Ramos (cell line): ENCODE measurements around the gene KPNB1.

ENCODE experiments used
- in situ Hi-C: fragments of 300-500 bp; cut with MboI; formaldehyde crosslinking; loops from one replicate; pipeline ENCODE4 v1.14.3; 2022; ENCODE audit warnings: low sequenced_read_pairs; ENCODE audit not compliant: unreplicated experiment

KPNB1 gene

DNA sequence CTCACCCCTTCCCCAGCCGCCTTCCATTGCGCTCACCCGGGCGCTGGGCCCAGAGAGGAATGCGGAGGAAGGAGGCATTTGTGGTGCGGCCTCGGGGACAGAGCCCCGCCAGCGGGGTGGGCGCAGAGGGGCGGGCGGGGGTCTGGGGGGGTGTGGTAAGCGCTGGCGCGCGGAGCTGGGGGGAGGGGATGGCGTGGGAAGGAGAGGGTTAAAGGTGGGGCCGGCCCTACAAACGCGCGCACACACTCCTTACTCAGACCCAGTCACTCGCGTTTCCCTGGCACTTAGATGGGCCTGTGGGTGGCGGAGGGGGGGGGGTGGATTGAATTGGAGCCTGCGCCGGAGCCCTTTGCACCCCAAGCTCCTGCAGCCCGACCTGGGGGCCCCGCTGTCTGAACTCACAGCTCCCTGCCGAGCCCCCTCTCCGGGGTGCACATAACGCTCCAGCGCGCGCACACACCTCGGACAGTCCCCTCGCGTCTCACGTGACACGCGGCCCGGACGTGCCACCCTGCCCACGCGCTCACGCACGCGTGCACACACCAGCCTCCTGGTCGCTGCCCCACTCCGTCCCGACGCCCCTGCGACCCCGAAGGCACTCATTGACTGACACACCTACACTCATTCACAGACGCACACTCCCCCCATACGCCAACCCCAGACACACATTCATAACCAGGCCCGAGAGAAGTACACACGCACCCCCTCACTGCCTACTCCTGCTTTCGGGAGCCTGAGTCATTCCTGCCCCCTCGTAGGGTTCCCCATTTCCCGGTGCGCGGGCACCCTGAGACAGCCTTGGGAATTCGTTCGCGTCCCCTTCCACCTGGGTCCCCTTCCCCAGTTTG, 45.1 kb downstream of the KPNB1 start:
- in situ Hi-C loops: no loop called here

DNA sequence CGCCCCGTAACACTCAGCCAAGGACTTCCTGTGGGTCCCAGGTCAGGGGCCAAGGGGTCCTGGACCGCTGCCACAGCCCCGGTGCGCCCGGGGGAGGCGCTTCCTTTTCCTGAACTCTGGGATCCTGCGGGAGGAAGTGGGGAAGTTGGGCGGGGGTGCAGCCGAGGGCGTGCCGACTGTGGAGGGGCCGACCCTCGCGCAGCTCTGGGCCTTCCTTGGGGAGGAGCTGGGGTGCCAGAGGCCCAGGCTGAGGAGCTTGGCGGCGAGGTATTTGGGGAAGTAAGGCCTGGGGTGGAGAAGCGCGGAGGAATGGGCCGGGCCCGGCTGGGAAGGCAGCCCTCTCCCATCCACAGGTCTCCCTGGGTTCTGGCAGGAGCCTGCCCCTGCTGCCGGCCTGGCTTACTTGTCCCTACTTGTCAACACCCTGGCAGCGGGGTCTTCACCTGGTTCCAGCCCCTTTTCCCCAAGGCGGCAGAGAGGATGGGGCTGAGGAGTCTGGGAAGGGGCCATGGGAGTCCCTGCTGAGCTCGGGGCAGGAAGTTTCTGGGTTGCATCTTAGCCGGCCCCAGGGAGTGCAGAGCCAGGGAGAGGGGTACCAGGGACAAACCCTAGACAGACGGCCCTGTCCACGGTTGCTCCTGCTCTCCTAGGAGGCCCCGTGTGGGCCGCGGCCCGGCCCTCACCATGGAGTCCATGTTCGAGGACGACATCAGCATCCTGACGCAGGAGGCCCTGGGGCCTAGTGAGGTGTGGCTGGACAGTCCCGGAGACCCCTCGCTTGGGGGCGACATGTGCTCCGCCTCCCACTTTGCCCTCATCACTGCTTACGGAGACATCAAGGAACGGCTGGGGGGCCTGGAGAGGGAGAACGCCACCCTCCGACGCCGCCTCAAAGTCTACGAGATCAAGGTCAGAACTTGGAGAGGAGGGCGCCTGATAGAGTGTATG, 46.0 kb downstream of the KPNB1 start:
- in situ Hi-C loops: no loop called here

DNA sequence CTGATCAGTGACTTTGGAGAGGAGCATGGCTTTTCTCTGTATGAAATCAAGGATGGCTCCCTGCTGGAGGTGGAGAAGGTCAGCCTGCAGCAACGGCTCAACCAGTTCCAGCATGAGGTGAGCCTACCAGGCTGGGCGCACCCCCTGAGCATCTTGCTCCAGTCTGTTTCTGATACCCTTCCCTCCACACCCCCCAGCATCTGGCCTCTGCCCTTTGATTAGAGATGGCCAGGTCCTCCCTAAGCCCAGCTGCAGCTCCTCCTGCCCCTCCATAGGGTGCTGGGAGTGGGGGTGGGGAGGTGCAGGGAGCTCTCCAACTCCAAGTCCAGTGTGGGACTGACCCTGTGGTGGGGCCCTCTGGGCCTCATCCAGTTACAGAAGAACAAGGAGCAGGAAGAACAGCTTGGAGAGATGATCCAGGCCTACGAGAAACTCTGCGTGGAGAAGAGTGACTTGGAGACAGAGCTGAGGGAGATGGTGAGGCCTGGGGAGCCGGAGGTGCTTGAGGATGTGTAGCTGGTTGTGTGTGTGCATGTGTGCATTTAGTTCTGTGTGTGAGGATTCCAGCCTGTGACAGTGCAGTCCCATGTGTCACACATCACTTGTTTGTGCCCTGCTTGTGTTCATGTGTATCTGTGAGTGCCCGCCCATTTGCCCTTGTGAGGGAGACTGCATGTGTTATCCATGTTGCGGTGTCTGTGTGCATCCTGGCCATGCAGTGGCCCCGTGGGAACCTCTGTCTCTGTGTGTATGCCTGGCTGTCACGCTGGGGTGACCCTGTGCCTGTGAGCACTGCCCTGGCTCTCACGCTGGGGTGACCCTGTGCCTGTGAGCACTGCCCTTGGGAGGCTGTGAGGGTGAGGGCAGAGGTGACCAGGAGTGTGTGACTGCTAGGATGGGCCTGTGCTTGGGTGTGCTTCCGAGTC, 47.3 kb downstream of the KPNB1 start:
- in situ Hi-C loops: no loop called here

DNA sequence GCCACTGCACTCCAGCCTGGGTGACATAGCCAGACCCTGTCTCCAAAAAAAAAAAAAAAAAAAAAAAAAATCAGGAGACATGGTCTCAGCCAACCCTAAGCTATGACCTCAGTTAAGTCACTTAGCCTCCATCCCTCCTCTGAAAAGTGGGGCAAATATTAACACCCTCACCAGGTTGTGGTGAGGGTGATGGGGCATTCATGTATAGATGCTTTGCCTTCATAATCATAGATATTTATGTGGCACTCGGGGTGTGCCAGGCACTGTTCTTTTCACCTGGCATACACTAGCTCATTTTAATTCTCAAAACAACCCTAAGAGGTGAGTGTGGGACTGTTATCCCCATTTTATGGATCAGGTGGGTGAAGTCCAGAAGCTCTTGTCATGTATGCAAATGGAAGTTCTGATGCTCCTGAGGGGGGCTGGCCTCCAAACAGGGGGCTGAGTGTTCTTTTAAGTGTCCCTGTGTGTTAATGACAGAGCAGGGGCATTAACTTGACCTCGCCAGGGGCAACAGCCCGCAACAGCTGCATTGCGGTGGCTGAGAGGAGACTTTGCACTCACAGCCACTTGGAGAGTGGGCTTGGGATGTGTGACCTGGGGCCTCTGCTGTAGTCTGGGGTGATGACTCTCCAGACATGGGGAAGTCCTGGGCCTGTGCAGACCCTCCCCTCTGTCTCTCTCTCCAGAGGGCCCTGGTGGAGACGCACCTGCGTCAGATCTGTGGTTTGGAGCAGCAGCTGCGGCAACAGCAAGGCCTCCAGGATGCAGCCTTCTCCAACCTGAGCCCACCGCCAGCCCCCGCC, 48.4 kb downstream of the KPNB1 start:
- in situ Hi-C loops: no loop called here

DNA sequence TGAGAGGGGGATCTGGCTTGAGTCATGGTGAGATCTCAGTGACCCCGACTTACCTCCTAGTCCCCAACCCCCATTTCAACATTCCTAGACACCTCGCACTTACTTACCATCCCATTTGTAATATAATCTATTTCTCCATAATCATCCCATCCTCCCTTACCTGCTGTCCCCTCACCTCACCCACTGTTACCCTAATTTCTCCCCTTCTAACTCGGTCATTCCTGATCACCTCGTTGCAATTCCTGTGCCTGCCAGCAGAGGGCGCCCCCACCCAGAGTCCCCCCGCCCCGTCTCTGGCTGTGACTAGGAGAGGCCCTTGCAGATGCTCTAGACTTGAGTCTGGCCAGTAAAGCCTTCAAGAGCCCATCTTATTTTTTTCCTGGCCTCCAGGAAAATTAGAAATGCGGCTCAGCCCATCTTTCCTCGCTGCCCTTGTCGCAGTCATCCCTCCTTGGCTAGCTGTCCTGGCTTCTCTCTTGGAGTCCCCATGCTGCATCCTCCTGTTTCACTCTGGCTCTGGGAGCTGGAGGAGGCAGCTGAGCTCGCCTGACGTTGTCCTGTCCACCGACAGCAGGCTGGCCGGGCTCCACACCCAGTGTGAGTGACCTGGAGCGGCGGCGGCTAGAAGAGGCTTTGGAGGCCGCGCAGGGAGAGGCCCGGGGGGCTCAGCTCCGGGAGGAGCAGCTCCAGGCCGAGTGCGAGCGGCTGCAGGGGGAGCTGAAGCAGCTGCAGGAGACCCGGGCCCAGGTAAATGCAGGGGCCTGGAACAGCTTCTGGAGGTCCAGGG, 49.2 kb downstream of the KPNB1 start:
- in situ Hi-C loops: no loop called here

DNA sequence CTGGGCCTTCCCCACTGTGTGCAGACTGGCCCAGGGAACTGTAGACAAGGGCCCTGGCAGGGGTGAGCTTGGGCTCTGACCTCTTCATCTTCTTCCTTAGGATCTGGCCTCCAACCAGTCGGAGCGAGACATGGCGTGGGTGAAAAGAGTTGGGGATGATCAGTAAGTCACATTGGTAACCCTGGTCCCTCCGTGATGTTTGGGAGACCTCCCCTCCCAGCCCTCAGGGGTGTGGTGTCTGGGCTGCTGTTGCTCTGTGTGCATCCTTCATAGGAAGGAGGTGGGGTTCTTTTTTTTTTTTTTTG, 49.8 kb downstream of the KPNB1 start:
- in situ Hi-C loops: no loop called here

DNA sequence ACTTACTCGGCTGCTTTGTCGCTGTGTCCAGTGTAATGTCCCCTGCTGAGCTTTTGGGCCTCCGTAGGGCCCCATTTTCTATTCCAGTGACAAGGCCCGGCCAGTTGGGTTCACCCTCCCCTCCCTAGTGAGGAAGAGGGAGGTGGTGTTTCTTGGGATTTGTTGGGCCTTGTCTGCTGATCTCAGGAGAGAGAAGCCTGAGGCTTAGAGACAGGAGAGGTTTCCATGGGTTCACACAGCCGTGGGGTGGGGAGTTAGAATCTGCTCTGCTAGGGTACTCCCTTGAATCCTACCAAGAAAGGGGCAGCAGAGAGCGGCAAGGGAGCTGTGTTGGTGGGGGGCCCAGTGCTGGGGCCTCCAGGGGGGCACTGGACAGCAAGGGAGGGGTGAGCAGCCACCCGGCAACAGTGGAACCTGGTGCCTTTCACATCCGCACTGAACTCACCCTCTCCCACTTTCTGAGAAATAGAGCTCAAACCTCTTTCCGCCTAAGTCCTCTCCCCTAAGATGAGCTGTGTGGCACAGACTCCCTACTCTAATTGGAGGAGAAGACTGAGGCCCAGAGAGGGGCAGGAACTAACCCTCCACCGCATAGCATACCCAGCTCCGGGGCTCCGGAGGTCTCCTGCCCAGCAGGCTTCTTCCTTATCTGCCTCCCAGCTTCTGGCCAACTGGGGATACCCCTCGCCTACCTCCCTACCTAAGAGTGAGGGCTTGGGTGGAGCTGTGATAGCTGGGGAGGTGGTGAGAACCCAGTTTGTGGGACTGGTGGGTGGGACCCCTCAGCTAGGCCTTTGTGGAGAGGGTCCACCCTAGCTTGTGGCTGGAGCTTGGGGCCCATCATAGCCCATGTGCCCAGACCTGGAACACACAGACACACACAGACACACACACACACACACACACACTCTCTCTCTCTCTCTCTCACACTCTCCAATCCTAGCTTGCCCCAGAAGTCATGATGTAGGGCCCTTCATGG, 51.0 kb downstream of the KPNB1 start:
- in situ Hi-C loops: no loop called here

DNA sequence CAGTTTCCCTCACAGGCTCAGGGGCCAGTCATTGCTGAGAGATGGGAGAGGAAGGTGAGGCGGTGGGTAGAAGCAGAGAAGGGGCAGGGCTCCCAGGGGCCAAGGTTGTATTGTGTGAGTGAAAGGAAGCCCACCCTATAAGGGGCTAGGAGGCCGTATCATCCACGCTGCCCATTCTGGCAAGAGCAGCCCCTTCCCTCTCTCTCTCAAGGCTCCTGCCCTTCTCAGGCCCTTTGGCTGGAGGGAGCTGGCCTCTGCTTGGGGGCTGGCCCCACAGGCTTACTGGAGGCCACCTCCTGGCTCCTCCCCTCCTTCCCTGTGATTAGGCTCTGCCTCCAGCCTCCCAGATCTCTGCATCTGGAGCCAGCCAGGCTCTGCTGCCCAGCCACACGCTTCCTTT, 51.9 kb downstream of the KPNB1 start:
- in situ Hi-C loops: no loop called here

DNA sequence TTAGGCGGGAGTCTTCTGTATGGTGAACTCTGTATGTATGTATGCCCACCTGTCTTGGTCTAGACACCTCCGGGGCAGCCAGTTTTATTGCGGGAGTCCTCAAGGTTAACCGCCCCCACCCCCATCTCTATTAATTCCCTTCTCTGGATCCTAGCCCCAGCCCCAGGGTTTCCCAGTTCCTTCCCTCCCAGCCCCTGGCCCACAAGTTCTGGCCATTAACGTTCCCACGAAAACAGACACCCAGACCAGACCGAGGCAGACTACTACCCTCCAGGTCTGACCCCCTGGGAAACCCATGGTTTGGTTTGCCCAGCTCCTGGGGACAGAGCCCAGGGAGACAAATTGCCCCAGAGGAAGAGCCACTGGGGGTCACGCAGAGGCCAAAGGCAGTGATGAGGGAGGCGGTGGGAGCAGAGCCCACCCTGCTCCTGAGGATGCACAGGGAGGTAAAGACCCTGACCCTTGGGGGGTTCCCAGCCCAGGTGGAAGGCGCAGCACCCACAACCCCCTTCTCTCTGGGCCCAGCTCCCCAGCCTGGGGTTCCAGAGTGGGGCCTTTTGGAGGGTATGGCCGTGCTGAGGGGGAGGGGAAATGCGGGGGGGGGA, 52.8 kb downstream of the KPNB1 start:
- in situ Hi-C loops: no loop called here

DNA sequence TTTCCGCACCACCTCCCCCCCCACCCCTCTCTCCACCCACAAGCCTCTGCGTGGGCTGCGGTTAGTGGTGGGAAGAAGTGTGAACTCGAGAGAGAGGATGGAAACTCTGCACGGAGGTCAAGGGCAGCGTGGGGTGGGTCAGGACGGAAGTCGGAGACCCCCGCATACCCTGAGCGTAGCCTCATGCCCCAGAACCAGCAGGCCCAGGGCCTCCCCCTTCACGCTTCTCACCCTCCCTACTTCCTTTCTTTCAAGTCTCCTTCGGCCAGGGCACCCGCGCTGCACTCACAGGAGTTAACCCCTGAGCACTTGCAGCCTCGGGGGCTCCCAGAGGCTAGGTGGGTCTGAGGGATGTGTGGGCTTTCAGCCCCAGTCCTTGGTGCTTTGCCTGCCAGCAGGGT, 53.5 kb downstream of the KPNB1 start:
- in situ Hi-C loops: no loop called here

DNA sequence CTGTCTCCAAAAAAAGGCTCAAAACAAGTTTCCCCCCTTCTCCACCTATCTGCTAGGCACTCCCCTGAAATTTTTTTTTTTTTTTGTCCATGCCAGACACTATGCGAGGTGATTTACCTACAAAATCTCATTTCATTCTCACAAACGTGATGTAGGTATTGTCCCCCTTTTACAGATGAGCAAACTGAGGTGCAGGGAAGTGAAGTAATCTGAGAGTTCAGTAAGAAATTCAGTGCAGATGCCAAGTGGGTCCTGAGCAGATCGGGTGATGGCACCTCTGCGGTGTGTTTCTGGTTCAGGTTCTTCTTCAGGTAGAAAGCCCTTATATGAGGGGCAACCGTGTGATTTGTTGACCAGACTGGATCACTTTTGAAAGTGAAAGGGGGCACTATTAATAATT, 54.0 kb downstream of the KPNB1 start:
- in situ Hi-C loops: no loop called here

DNA sequence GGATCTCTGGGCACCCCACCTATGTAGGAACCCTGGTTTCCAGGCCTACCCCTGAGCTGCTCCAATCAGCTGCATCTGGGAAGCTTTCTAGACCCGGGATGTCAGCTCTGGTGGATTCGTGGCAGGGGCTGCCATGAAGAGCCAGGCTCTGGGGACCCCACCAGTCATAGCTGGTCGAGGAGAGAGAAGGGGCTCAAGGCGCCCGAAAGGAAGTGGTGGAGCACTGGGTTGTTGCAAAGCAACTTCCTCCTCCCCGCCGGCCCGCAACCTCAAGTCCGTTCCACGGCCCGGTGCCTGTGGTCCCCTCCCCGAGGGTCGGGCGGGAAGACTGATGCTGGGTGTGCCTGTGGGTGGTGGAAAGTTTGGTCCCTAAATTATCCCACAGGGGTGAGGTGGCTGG, 54.4 kb downstream of the KPNB1 start:
- in situ Hi-C loops: no loop called here

DNA sequence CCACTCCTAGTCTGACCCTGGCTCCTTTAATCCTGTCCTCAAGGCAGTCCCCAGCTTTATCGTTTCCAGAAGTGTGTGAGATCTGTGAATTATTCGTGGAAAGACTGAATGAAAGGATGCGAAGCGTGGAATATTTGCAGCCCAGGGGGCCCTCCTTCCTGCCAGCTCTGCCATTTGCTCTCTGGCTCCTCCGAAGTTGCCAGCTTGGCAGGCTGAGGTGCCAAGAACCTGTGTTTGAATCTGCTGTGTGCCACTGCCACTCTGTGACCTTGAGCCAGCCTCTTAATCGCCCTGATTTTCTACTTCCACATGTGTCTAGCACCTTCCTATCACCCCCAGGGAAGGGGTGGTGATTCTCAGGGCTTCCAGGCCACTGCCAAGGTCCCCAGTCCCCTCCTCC, 55.0 kb downstream of the KPNB1 start:
- in situ Hi-C loops: no loop called here

DNA sequence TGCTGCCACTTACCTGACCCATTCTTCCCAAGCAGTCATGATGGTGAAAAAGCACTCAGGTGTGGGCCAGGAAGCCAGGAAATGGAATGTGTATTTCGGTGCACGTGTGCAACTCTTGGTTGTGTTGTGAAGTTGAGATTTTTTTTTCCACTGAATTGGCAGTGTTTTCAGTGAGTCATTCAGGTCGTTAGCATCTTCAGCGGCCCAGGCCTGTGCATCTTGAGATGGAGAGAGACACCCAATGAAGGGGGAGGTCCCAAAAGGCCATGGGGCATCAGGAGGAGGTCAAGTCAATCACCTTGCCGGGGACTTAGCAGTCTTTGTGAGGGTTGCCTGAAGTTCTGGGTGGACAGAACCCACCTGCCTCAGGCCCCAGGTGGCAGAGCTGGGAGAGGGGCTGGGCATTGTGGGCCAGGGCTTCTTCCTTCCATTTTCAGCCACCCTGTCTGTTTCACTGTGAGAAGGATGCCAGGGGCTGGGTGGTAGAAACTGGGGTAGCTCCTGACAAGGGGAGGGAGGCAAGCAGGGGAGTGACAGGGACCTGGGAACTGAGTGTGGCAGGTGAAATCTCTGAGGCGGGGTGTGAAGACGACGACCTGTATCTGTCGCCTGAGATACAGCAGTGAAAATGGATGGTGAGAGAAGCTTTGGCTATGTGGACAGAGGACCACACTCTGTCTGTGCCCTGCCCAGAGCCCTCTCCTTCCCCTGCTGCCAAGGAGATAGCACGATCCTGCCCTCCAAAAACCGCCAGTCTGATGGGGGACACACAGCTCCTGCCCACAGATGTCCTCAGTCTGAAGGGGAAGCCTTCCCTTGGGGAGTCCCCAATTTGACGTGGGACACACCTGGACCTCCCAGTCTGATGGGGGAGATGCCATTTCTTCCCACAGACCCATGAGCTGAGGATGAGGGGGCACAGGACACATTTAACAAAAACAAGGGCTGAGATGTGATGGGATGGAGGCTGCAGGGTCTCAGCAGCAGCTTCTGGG, 56.1 kb downstream of the KPNB1 start:
- in situ Hi-C loops: no loop called here

DNA sequence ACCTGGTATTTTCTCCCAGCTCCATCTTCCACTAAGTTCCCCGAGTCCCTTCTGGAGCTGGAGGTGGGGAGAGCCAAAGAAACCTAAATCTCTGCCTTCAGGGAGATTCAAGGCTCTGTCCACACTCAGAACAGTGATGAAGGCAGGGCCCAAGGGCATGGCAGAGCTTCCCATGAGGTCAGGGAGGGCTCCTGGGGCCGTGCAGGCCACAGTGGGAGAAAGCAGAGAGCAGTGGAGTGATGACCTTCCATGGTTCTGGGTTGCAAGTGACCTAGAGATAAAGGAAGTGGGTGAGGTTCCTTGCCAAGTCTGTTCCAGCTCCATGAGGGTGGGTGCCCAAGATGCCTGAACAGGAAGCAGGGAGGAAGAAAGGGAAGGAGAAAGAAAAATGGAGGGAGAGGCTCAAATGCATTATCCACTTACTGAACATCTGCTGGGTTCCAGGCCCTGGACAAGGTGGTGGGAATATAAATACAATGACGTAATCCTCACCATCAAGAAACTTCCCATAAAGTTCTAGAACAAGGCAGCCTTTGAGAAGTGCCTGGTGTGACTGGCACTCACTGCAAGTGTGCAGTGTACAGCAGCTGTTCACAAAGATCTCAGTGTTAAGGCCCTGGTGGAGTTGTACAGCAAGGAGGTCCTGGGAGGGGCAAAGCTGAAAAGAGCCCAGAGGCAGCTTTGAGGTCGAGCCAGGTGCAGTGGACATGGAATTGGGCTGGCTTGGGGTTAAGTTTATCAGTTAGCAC, 57.5 kb downstream of the KPNB1 start:
- in situ Hi-C loops: no loop called here

DNA sequence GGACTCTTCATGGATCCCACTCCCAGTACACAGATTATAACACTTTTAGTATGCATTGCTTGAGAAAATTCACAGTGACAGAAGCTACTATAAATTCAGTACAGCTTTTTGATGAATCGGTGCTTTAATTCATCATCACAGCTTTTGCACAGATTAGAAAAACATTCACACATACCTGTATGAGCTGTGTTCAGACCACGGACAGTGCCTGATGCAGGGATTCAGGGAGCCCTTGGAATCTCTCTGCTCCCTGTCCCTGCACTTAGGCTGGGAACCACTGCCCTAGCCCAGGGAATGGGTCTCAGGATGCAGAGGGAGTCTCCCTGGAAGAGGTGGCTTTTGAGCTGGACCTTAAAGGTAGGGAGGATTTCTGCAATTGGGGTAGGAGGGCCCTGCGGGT, 58.2 kb downstream of the KPNB1 start:
- in situ Hi-C loops: no loop called here
